GM23338 (cell line): ENCODE results near the gene GPD1.

Source experiments
- CREB1 ChIP-seq: fragments of 250-450 bp; sonication (Bioruptor Pico); IDR thresholded peaks from 2 replicates; pipeline ENCODE4 v1.5.0; 2020; ENCODE audit warnings: low read depth, mild to moderate bottlenecking, moderate library complexity
- EZH2 ChIP-seq: fragments of 200-600 bp; sonication (generic); IDR thresholded peaks from one replicate; pipeline ENCODE4 v1.8.0; 2017; ENCODE audit warnings: antibody characterized with exemption, mild to moderate bottlenecking, low read depth; ENCODE audit not compliant: unreplicated experiment
- EZH2phosphoT487 ChIP-seq: fragments of 200-600 bp; sonication (generic); IDR thresholded peaks from one replicate; pipeline ENCODE4 v1.8.1; 2018; ENCODE audit warnings: antibody characterized with exemption; ENCODE audit not compliant: unreplicated experiment
- ZNF114 ChIP-seq: fragments of 250-450 bp; sonication (Bioruptor Pico); IDR thresholded peaks from 2 replicates; pipeline ENCODE4 v1.5.0; 2020; ENCODE audit warnings: mild to moderate bottlenecking, moderate library complexity
- TF ChIP-seq, protein P1 (sequence below), 2 experiments: fragments of 200-600 bp in 1 of 2; sonication (generic) in 1 of 2; conservative IDR thresholded peaks; 2 replicates each; pipeline versions ENCODE4 v1.5.1 to v1.6.1; 2016 to 2017; ENCODE audit warnings: antibody characterized with exemption in 2 of 2, low read depth in 2 of 2, mild to moderate bottlenecking in 2 of 2, moderate library complexity in 1 of 2

DNA sequence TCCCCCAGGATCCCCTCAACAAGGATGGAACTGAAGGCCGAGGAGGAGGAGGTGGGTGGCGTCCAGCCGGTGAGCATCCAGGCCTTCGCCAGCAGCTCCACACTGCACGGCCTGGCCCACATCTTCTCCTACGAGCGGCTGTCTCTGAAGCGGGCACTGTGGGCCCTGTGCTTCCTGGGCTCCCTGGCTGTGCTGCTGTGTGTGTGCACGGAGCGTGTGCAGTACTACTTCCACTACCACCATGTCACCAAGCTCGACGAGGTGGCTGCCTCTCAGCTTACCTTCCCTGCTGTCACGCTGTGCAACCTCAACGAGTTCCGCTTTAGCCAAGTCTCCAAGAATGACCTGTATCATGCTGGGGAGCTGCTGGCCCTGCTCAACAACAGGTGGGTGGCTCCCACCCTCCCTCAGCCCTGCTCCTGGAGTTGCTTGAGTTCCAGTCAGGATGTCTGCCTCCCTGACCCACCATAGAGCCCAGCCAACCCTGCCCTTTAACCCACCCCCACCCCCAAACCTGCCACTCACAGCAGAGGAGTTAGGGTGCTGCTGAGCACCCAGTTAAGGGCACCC, 45.0 kb upstream of the GPD1 start:
- TF ChIP-seq, protein P1, sequence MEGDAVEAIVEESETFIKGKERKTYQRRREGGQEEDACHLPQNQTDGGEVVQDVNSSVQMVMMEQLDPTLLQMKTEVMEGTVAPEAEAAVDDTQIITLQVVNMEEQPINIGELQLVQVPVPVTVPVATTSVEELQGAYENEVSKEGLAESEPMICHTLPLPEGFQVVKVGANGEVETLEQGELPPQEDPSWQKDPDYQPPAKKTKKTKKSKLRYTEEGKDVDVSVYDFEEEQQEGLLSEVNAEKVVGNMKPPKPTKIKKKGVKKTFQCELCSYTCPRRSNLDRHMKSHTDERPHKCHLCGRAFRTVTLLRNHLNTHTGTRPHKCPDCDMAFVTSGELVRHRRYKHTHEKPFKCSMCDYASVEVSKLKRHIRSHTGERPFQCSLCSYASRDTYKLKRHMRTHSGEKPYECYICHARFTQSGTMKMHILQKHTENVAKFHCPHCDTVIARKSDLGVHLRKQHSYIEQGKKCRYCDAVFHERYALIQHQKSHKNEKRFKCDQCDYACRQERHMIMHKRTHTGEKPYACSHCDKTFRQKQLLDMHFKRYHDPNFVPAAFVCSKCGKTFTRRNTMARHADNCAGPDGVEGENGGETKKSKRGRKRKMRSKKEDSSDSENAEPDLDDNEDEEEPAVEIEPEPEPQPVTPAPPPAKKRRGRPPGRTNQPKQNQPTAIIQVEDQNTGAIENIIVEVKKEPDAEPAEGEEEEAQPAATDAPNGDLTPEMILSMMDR (conservative IDR thresholded peaks at IDR 0.05; ENCODE audit: low read depth in 2 of 2) = no peak
- TF ChIP-seq CREB1 = no peak
- no peak for TF ChIP-seq EZH2phosphoT487
- no peak for TF ChIP-seq ZNF114 (CRISPR knock-in tag)
- TF ChIP-seq EZH2 = no peak
